Spleen (tissue), 7 donors: ENCODE measurements around the gene ABHD2.
A peak's percentile ranks its signal among the peaks of the same experiment; 100 is the strongest.

Source experiments
- POLR2A ChIP-seq, 3 donors: fragments of 450-650 bp; IDR thresholded peaks; one replicate each; pipeline ENCODE4 v1.5.1; 2017; ENCODE audit warnings: antibody characterized with exemption in 3 of 3, mild to moderate bottlenecking in 1 of 3
- POLR2AphosphoS5 ChIP-seq, 3 donors: sonication (generic); formaldehyde crosslinking; IDR thresholded peaks; one replicate each; pipeline ENCODE4 v1.5.1; 2017; ENCODE audit warnings: antibody characterized with exemption in 3 of 3
- TF ChIP-seq, protein P1 (sequence below), 11 experiments: fragments of 200-600 bp in 7 of 11; fragments of 450-650 bp in 4 of 11; sonication (generic) in 4 of 11; IDR thresholded peaks in 8 of 11; conservative IDR thresholded peaks in 3 of 11; 1 replicate in 7 of 11; 2 replicates in 4 of 11; pipeline versions ENCODE4 v1.4.0 to v1.8.0; 2016 to 2021; ENCODE audit warnings: antibody characterized with exemption in 11 of 11, inconsistent platforms in 4 of 11, mild to moderate bottlenecking in 1 of 11
- donor health status: DM: no; HTN: no; CAD: no; lungs with moderate emphysema.
- donor health status: DM: no; HTN: no; CAD: no.
- donor health status: DM: no; HTN: no; CAD: no.

DNA sequence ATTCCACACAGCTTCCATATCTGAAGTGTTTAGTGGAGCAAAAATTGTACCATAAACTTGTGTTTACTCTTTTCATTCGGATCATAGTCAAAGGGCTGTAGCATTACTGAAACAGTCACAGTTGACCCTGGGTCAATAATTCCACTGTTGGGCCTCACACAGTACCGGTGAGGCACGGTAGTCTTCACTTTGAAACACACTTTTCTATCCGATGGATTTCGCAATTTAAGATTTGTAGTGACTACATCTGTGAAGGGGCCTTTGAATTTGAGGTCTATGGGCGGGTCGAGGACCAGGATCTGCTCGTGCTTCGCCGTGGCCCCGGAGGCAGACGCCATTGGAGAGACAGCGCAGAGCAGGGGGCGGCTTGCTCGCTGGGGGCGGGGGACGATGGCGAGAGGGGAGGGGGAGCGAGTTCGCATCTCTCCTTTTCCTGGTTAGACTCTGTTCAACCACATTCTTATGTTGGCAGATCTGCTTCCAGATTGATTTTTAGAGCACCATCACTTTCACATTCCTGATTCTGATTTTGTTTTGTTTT, 113.3 kb downstream of the ABHD2 start:
- TF ChIP-seq POLR2A (IDR thresholded peaks at IDR 0.05) (no peak), POLR2AphosphoS5 (IDR thresholded peaks at IDR 0.05) (peak in 1 of 3 donors; percentile 33)
- TF ChIP-seq, protein P1, sequence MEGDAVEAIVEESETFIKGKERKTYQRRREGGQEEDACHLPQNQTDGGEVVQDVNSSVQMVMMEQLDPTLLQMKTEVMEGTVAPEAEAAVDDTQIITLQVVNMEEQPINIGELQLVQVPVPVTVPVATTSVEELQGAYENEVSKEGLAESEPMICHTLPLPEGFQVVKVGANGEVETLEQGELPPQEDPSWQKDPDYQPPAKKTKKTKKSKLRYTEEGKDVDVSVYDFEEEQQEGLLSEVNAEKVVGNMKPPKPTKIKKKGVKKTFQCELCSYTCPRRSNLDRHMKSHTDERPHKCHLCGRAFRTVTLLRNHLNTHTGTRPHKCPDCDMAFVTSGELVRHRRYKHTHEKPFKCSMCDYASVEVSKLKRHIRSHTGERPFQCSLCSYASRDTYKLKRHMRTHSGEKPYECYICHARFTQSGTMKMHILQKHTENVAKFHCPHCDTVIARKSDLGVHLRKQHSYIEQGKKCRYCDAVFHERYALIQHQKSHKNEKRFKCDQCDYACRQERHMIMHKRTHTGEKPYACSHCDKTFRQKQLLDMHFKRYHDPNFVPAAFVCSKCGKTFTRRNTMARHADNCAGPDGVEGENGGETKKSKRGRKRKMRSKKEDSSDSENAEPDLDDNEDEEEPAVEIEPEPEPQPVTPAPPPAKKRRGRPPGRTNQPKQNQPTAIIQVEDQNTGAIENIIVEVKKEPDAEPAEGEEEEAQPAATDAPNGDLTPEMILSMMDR (IDR thresholded peaks at IDR 0.05 in 8 of 11, conservative IDR thresholded peaks at IDR 0.05 in 3 of 11): no peak
